Hypothalamus (tissue), 51 donors: Measurements from ENCODE around the gene CPE.
A peak's percentile ranks its signal among the peaks of the same experiment; 100 is the strongest.

Experiments
- DNase-seq, 51 donors: peaks; one replicate each; lab custom pipeline; 2025; lab: John Stamatoyannopoulos, UW

The CPE gene

GRCh38 chr4:165505958-165506837 is 127.4 kb downstream of the CPE start:
- no peak for DNase-seq

GRCh38 chr4:165506849-165507248 is 128.0 kb downstream of the CPE start:
- no peak for DNase-seq

- no peak for DNase-seq
Measured at GRCh38 chr4:165507381-165507780, 128.6 kb downstream of the CPE start.

GRCh38 chr4:165508372-165509120 is 129.7 kb downstream of the CPE start:
- DNase-seq, result no peak

GRCh38 chr4:165512424-165512823 is 133.6 kb downstream of the CPE start:
- DNase-seq, result no peak

- no peak for DNase-seq
Measured at GRCh38 chr4:165514739-165515138, 135.9 kb downstream of the CPE start.

GRCh38 chr4:165515201-165515600 is 136.4 kb downstream of the CPE start:
- no peak for DNase-seq

- no peak for DNase-seq
Measured at GRCh38 chr4:165516281-165516833, 137.5 kb downstream of the CPE start.

- no peak for DNase-seq
Measured at GRCh38 chr4:165517216-165517615, 138.4 kb downstream of the CPE start.

- DNase-seq, result no peak
Measured at GRCh38 chr4:165518024-165518616, 139.3 kb downstream of the CPE start.

GRCh38 chr4:165518686-165519085 is 139.9 kb downstream of the CPE start:
- DNase-seq, result no peak

- no peak for DNase-seq
Measured at GRCh38 chr4:165519591-165519990, 140.8 kb downstream of the CPE start.

GRCh38 chr4:165520086-165520485 is 141.3 kb downstream of the CPE start:
- DNase-seq, result no peak

- DNase-seq, result no peak
Measured at GRCh38 chr4:165522050-165522449, 143.2 kb downstream of the CPE start.

- no peak for DNase-seq
Measured at GRCh38 chr4:165524532-165525190, 145.9 kb downstream of the CPE start.

GRCh38 chr4:165532976-165533375 is 154.2 kb downstream of the CPE start:
- no peak for DNase-seq

GRCh38 chr4:165537028-165537648 is 158.3 kb downstream of the CPE start:
- DNase-seq, result peak in 2 of 51 donors; percentile 1 to 26

- DNase-seq, result no peak
Measured at GRCh38 chr4:165539801-165540200, 161.0 kb downstream of the CPE start.

GRCh38 chr4:165540206-165540830 is 161.5 kb downstream of the CPE start:
- no peak for DNase-seq
